Heart left ventricle (tissue), 16 donors: Measurements from ENCODE around the gene KIF16B. TPM values are rescaled to one million over a fixed set of nuclear protein-coding genes. Genes with fewer than 3 reads are reported as not detected.

ENCODE experiments used
- ATAC-seq, 4 donors: fragments of 200-7000 bp; cut with Tn5 transposase; one replicate each; pipeline ENCODE4 v1.9.1; 2020 to 2022; ENCODE audit warnings: moderate library complexity in 4 of 4, mild to moderate bottlenecking in 3 of 4, moderate number of reproducible peaks in 1 of 4
- DNase-seq, 5 donors: peaks; one replicate each; pipeline ENCODE4 v3.0.0-alpha.2; 2020
- H3K27ac ChIP-seq, 12 donors: fragments of 200-600 bp; sonication (generic) in 4 of 12; one replicate each; pipeline versions ENCODE4 v1.5.0 to v1.8.0; 2016 to 2022; ENCODE audit warnings: mild to moderate bottlenecking in 2 of 12
- H3K27me3 ChIP-seq, 9 donors: fragments of 200-600 bp; sonication (generic) in 2 of 9; one replicate each; pipeline versions ENCODE4 v1.5.1 to v1.8.0; 2016 to 2022; ENCODE audit warnings: mild to moderate bottlenecking in 3 of 9
- H3K36me3 ChIP-seq, 9 donors: fragments of 200-600 bp; sonication (generic) in 2 of 9; one replicate each; pipeline versions ENCODE4 v1.5.0 to v1.8.0; 2018 to 2022; ENCODE audit warnings: mild to moderate bottlenecking in 2 of 9
- H3K4me1 ChIP-seq, 12 donors: fragments of 200-600 bp; sonication (generic) in 4 of 12; one replicate each; pipeline versions ENCODE4 v1.5.0 to v1.8.0; 2016 to 2022; ENCODE audit warnings: mild to moderate bottlenecking in 3 of 12
- H3K4me3 ChIP-seq, 12 donors: fragments of 200-600 bp; sonication (generic) in 4 of 12; one replicate each; pipeline versions ENCODE4 v1.5.0 to v1.8.0; 2017 to 2022; ENCODE audit warnings: mild to moderate bottlenecking in 9 of 12, moderate library complexity in 4 of 12
- H3K9me3 ChIP-seq, 12 donors: fragments of 200-600 bp; sonication (generic) in 4 of 12; one replicate each; pipeline versions ENCODE4 v1.5.0 to v1.8.0; 2016 to 2022; ENCODE audit warnings: mild to moderate bottlenecking in 1 of 12
- POLR2A ChIP-seq, 2 donors: fragments of 450-650 bp; IDR thresholded peaks; one replicate each; pipeline ENCODE4 v1.6.1; 2017; ENCODE audit warnings: antibody characterized with exemption in 2 of 2, mild to moderate bottlenecking in 2 of 2, moderate library complexity in 2 of 2
- WGBS, 4 donors: extraction: QIAGEN DNeasy Blood & Tissue Kit in 2 of 4; methylation state at CpG; one replicate each; pipeline versions ENCODE4 v1.1.5 to v1.1.7; 2013 to 2018; 5-methylcytosine and 5-hydroxymethylcytosine counted together
- intact Hi-C, 10 donors: fragments of 100-400 bp; cut with DNase I; formaldehyde crosslinking; loops; one replicate each; pipeline versions ENCODE4 v1.11.1 to v1.14.2; 2022
- polyA plus RNA-seq, 2 donors: library from polyadenylated mRNA; stranded (reverse); fragments of 200-250 nt; gene quantifications; one replicate each; pipeline ENCODE4 v1.2.3, GENCODE V29; 2013
- total RNA-seq, 9 donors: library from RNA; depleted of rRNA in 2 of 9; stranded (reverse); fragments of >200 nt in 2 of 9; fragmentation: NEBNext Ultra II Directional in 3 of 9; extraction: Animal tissue kit (Norgen Biotek cat#: 25700) in 3 of 9; gene quantifications; one replicate each; pipeline versions ENCODE4 v1.1.0 to v1.2.4, GENCODE V29; 2016 to 2023
- TF ChIP-seq, protein P1 (sequence below), 12 donors: fragments of 200-600 bp; sonication (generic) in 4 of 12; IDR thresholded peaks; one replicate each; pipeline versions ENCODE4 v1.5.0 to v1.8.0; 2018 to 2022; ENCODE audit warnings: antibody characterized with exemption in 12 of 12, mild to moderate bottlenecking in 5 of 12
- donor health status: ischemic (EF 13 %, LVEDD 7.1; RV severe dilation, severe dysfunction).
- donor health status: healthy with polysubstance abuse.
- donor health status: DM: no; HTN: yes; CAD: no.
- donor health status: DM: no; HTN: no; CAD: no.
- donor health status: ischemic (EF 25% LVEDD 6.9; RV normal size, moderate dysfunction).
- donor health status: ischemic (EF 25% LVEDD 5.7; RV mildly dilated, moderate dysfunction).
- donor health status: healthy.
- donor health status: DM: yes; HTN: yes; CAD: no.
- donor health status: ischemic (EF 35%, LVEDD 5.7; RV mildly dilated, moderate dysfunction).
- donor health status: nonischemic (EF 11% LVEDD 7.7; RV severe dilation, severe dysfunction).
- donor health status: DM: yes; HTN: yes; CAD: no.
- donor health status: PGD.
- donor health status: ischemic (EF 29% LVEDD 5.4; RV normal size, mild dysfunction).
- donor health status: nonischemic (EF 23%, LVEDD 6.1; RV moderate dilation, normal function).

The KIF16B gene
- total and polyA plus RNA-seq, 11 donors: 8.8 to 31.8 (median 17.8) TPM

DNA sequence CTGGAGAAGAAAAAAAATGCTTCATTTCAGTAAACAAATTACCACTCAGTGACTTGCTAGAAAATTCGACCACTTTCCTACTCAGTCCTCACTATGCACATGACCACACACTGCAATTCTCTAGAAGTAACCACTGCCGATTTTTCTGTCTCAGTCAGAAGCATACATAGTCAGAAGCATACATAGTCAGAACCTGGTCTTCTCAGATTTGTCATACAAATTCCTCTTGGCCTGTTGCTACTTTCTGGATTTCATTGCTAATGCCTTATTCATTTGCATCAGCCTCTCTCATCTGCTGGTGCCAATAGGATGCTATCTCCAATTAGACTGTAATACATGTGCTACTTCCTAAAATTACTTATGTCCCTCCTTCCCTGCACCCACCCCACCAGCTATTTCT, 10.2 kb upstream of the KIF16B start:
- intact Hi-C loops: no loop called here
- no peak for ATAC-seq

DNA sequence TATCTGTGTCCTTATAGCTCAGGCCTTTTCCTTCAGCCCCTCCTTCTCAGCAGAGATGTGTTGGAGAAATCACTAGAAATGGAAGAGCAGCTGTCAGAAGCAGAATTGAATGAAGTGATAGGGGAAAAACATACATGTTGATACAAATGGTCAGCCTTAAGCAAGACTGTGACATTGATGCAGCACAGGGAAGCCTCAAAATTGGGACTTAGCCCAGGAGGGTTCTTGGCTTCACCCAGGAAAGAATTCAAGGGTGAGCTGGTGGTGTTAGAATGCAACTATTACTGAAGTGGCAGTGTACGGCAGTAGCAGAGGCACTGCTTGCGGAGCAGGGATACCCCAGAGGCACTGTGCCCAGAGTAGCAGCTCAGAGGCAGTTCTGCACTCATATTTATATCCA, 8.0 kb upstream of the KIF16B start:
- Histone ChIP-seq H3K27ac (no peak overlapping the region), H3K9me3 (no peaks in the 10 kb centered on the region), H3K27me3 (peaks cover 0 to 3% (median 0%) of the 10 kb centered on the region in 9 donors), H3K36me3 (no peaks in the 10 kb centered on the region), H3K4me3 (no peak overlapping the region), H3K4me1 (peaks cover 0 to 13% (median 6%) of the 10 kb centered on the region in 12 donors)
- TF ChIP-seq, protein P1, sequence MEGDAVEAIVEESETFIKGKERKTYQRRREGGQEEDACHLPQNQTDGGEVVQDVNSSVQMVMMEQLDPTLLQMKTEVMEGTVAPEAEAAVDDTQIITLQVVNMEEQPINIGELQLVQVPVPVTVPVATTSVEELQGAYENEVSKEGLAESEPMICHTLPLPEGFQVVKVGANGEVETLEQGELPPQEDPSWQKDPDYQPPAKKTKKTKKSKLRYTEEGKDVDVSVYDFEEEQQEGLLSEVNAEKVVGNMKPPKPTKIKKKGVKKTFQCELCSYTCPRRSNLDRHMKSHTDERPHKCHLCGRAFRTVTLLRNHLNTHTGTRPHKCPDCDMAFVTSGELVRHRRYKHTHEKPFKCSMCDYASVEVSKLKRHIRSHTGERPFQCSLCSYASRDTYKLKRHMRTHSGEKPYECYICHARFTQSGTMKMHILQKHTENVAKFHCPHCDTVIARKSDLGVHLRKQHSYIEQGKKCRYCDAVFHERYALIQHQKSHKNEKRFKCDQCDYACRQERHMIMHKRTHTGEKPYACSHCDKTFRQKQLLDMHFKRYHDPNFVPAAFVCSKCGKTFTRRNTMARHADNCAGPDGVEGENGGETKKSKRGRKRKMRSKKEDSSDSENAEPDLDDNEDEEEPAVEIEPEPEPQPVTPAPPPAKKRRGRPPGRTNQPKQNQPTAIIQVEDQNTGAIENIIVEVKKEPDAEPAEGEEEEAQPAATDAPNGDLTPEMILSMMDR (IDR thresholded peaks at IDR 0.05): no peak
- TF ChIP-seq POLR2A (IDR thresholded peaks at IDR 0.05): no peak
- 58 to 84% (median 72%) methylated on average over 2 of the region's 2 CpGs for WGBS, 4 donors
- intact Hi-C loops: no loop called here
- ATAC-seq (peak in 3 of 4 donors; percentile 29 to 45 (median 41)), DNase-seq (no peak)

More for the DNA sequence above, 10.2 kb upstream of the KIF16B start:
- no peak overlapping the region for H3K4me3 ChIP-seq
- H3K27me3 ChIP-seq: peaks cover 0 to 6% (median 0%) of the 10 kb centered on the region in 9 donors
- WGBS, 4 donors: 73 to 91% (median 84%) methylated on average over 2 of the region's 2 CpGs
- H3K9me3 ChIP-seq: no peaks in the 10 kb centered on the region
- no peak overlapping the region for H3K27ac ChIP-seq
- TF ChIP-seq, protein P1 (IDR thresholded peaks at IDR 0.05): no peak
- TF ChIP-seq POLR2A (IDR thresholded peaks at IDR 0.05): no peak
- DNase-seq: no peak
- peaks cover 0 to 13% (median 6%) of the 10 kb centered on the region in 12 donors for H3K4me1 ChIP-seq
- no peaks in the 10 kb centered on the region for H3K36me3 ChIP-seq

DNA sequence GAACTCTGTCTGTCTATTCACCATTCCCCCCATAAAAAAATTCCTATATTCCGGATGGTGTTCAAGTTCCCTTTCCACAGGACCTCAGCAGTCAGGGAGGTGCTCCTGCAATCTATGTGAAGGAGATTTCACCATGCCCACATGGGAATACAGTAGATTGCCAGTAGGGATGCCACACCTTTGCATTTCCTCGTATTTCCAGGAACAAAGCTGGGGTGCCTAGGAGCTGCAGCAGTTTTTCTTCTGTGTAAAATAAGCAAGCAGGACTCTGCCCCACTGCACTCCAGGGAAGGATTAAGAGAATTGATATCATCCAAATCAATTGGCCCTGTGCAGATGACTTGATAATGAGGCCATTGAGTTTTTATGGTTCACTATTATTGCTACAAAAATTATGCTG, 7.4 kb upstream of the KIF16B start:
- no peak overlapping the region for H3K4me3 ChIP-seq
- H3K27me3 ChIP-seq: peaks cover 0 to 3% (median 0%) of the 10 kb centered on the region in 9 donors
- H3K36me3 ChIP-seq: no peaks in the 10 kb centered on the region
- TF ChIP-seq, protein P1 (IDR thresholded peaks at IDR 0.05): no peak
- TF ChIP-seq POLR2A (IDR thresholded peaks at IDR 0.05): no peak
- DNase-seq: no peak
- WGBS, 4 donors: 49 to 57% (median 53%) methylated on average over 2 of the region's 2 CpGs
- H3K9me3 ChIP-seq: no peaks in the 10 kb centered on the region
- H3K27ac ChIP-seq: peak overlapping the region in 1 of 12 donors; percentile 46
- intact Hi-C loops: no loop called here
- H3K4me1 ChIP-seq: peaks cover 0 to 15% (median 7%) of the 10 kb centered on the region in 12 donors
- no peak for ATAC-seq

DNA sequence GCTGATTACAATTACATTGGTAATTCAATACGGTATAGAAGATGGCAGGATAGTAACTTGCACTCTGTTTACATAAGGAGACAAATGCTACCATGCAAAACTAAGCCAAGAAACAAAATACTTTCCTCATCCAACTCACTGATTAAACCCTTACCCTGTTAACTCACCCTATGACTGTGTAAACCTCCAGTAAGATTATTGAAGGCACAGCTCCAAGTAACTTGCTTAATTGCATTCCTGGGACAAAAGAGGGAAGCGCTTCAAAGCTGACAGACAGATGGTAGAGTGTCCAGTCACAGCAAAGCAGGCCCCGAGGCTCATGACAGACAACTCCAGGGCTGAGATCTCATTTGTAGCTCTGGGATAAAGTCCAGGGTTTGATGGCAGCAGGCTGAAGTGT, 6.9 kb upstream of the KIF16B start:
- no peaks in the 10 kb centered on the region for H3K9me3 ChIP-seq
- H3K27me3 ChIP-seq: peaks cover 0 to 3% (median 0%) of the 10 kb centered on the region in 9 donors
- ATAC-seq: peak; percentile 79 to 94 (median 90)
- intact Hi-C loops: no loop called here
- WGBS, 4 donors: 29 to 38% (median 34%) methylated on average over 3 of the region's 3 CpGs
- no peak for TF ChIP-seq POLR2A (IDR thresholded peaks at IDR 0.05)
- TF ChIP-seq, protein P1 (IDR thresholded peaks at IDR 0.05): no peak
- peaks cover 0 to 19% (median 12%) of the 10 kb centered on the region in 12 donors for H3K4me1 ChIP-seq
- no peaks in the 10 kb centered on the region for H3K36me3 ChIP-seq
- DNase-seq: peak in 2 of 5 donors; percentile 36 to 42
- H3K4me3 ChIP-seq: no peak overlapping the region
- H3K27ac ChIP-seq: peak overlapping the region in 1 of 12 donors; percentile 46
